Breast epithelium (tissue), 3 donors: ENCODE data around the gene OR2A14.

Source experiments
- CTCF ChIP-seq, 3 donors: fragments of 450-650 bp; IDR thresholded peaks; one replicate each; pipeline ENCODE4 v1.5.1; 2016 to 2017; ENCODE audit warnings: antibody characterized with exemption in 3 of 3, mild to moderate bottlenecking in 3 of 3, moderate library complexity in 3 of 3
- POLR2A ChIP-seq: fragments of 450-650 bp; IDR thresholded peaks from one replicate; pipeline ENCODE4 v1.6.1; 2016; ENCODE audit warnings: antibody characterized with exemption, mild to moderate bottlenecking, moderate library complexity
- POLR2AphosphoS5 ChIP-seq, 3 donors: sonication (generic); formaldehyde crosslinking; IDR thresholded peaks; one replicate each; pipeline ENCODE4 v1.6.1; 2017; ENCODE audit warnings: antibody characterized with exemption in 3 of 3

GRCh38 chr7:144137501-144137900 is 14.5 kb downstream of the OR2A14 start:
- no peak for TF ChIP-seq CTCF (IDR thresholded peaks at IDR 0.05)
- TF ChIP-seq POLR2AphosphoS5 (IDR thresholded peaks at IDR 0.05) = no peak
- TF ChIP-seq POLR2A = no peak
